Esophagus muscularis mucosa (tissue), 4 donors: ENCODE measurements around the gene CARD8. TPM values are rescaled to one million over a fixed set of nuclear protein-coding genes. Genes with fewer than 3 reads are reported as not detected.
"Not testable (repeated sequence)": the region's sequence is repeated elsewhere in the genome, so short reads cannot be mapped to it uniquely, and the experiment has no call there.

ENCODE experiments used
- DNase-seq: peaks from one replicate; pipeline ENCODE4 v3.0.0-alpha.2; 2017; ENCODE audit errors: extremely low spot score
- H3K27ac ChIP-seq, 4 donors: fragments of 200-600 bp; sonication (generic); replicated peaks in 1 of 4; 1 replicate in 3 of 4; 2 replicates in 1 of 4; pipeline ENCODE4 v1.5.1; 2016 to 2019; ENCODE audit warnings: mild to moderate bottlenecking in 1 of 4
- H3K27me3 ChIP-seq, 4 donors: fragments of 200-600 bp; sonication (generic); one replicate each; pipeline versions ENCODE4 v1.5.1 to v1.6.0; 2016 to 2019
- H3K36me3 ChIP-seq, 4 donors: fragments of 200-600 bp; sonication (generic); one replicate each; pipeline ENCODE4 v1.5.1; 2016 to 2019
- H3K4me1 ChIP-seq, 4 donors: fragments of 200-600 bp; sonication (generic); one replicate each; pipeline ENCODE4 v1.5.1; 2016 to 2019
- H3K4me3 ChIP-seq, 4 donors: fragments of 200-600 bp; sonication (generic); 1 replicate in 2 of 4; 2 replicates in 2 of 4; pipeline ENCODE4 v1.5.1; 2016 to 2019; ENCODE audit warnings: mild to moderate bottlenecking in 4 of 4, moderate library complexity in 1 of 4
- H3K9me3 ChIP-seq, 4 donors: fragments of 200-600 bp; sonication (generic); 1 replicate in 3 of 4; 2 replicates in 1 of 4; pipeline ENCODE4 v1.5.1; 2016 to 2019
- EP300 ChIP-seq: sonication (generic); formaldehyde crosslinking; IDR thresholded peaks from one replicate; pipeline ENCODE4 v1.6.1; 2017; ENCODE audit warnings: antibody characterized with exemption
- POLR2A ChIP-seq: fragments of 450-650 bp; IDR thresholded peaks from one replicate; pipeline ENCODE4 v1.6.1; 2017; ENCODE audit warnings: antibody characterized with exemption, moderate library complexity, mild to moderate bottlenecking, low read depth
- POLR2AphosphoS5 ChIP-seq, 2 donors: sonication (generic); formaldehyde crosslinking; IDR thresholded peaks; one replicate each; pipeline ENCODE4 v1.6.1; 2017; ENCODE audit warnings: antibody characterized with exemption in 2 of 2
- WGBS: methylation state at CpG from one replicate; pipeline ENCODE4 v1.1.5; 2018; 5-methylcytosine and 5-hydroxymethylcytosine counted together
- intact Hi-C: fragments of 100-400 bp; cut with DNase I; formaldehyde crosslinking; loops from one replicate; pipeline ENCODE4 v1.15.1; 2023
- total RNA-seq, 4 donors: library from RNA; depleted of rRNA; stranded (reverse); fragments of >200 nt; gene quantifications; one replicate each; pipeline versions ENCODE4 v1.1.0 to v1.2.1, GENCODE V29; 2016
- TF ChIP-seq, protein P1 (sequence below), 3 experiments: fragments of 200-600 bp in 2 of 3; fragments of 450-650 bp in 1 of 3; sonication (generic) in 2 of 3; IDR thresholded peaks; one replicate each; pipeline ENCODE4 v1.5.1; 2017 to 2019; ENCODE audit warnings: antibody characterized with exemption in 3 of 3, mild to moderate bottlenecking in 2 of 3, moderate library complexity in 1 of 3

CARD8 gene
- total RNA-seq, 4 donors from 2014 or later = 17.7 to 22.3 (median 20.9) TPM

DNA sequence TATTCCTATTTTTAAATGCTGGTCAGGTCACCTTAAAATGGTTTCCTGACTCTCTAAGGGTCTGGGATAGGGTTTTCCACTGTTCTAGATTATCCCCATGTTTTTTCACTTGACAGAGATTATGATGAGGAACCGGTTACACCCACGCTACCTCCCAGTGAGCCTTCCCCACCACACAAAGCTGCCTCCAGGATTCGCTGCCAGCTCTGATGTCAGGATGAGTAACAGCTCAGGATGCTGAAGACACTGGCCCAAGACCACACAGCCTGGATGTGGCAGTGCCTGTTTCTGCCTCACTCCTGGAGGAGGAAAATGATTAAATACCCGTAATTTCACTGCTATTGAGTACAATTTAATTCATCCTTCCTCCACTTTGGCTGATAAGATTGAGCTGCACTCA lies 37.1 kb upstream of the CARD8 start:
- DNase-seq = no peak

DNA sequence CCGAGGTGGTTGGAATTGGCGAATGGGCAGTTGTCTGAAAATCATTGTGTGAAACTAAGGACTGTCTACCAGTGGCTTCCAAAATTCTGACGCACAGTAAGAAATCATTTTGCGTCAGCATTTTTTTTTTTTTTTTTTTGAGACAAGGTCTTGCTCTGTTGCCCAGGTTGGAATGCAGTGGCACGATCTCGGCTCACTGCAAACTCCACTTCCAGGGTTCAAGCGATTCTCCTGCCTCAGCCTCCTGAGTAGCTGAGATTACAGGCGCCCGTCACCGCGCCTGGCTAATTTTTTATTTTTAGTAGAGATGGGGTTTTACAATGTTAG lies 35.7 kb upstream of the CARD8 start:
- intact Hi-C loops = loop anchor here (1.0 kb wide), 1 partner anchor 24 kb away; no protein-coding TSS in a partner anchor
- H3K36me3 ChIP-seq, H3K9me3 ChIP-seq, DNase-seq, H3K27ac ChIP-seq: not testable (repeated sequence)
- 34% methylated on average over 11 of the region's 11 CpGs for WGBS
- Histone ChIP-seq H3K27me3 (peaks cover 0 to 38% (median 0%) of the 10 kb centered on the region in 4 donors), H3K4me3 (peak overlapping the region in 3 of 4 donors; percentile 41 to 47 (median 46)), H3K4me1 (peaks cover 8 to 18% (median 17%) of the 10 kb centered on the region in 4 donors)

More for the DNA sequence above, 37.1 kb upstream of the CARD8 start:
- Histone ChIP-seq H3K4me1 (peaks cover 8 to 18% (median 17%) of the 10 kb centered on the region in 4 donors), H3K36me3 (no peaks in the 10 kb centered on the region), H3K4me3 (no peak overlapping the region), H3K27me3 (peaks cover 0 to 38% (median 0%) of the 10 kb centered on the region in 4 donors), H3K9me3 (no peaks in the 10 kb centered on the region), H3K27ac (no peak overlapping the region)
- TF ChIP-seq POLR2A (no peak), EP300 (no peak), POLR2AphosphoS5 (IDR thresholded peaks at IDR 0.05) (no peak)
- TF ChIP-seq, protein P1, sequence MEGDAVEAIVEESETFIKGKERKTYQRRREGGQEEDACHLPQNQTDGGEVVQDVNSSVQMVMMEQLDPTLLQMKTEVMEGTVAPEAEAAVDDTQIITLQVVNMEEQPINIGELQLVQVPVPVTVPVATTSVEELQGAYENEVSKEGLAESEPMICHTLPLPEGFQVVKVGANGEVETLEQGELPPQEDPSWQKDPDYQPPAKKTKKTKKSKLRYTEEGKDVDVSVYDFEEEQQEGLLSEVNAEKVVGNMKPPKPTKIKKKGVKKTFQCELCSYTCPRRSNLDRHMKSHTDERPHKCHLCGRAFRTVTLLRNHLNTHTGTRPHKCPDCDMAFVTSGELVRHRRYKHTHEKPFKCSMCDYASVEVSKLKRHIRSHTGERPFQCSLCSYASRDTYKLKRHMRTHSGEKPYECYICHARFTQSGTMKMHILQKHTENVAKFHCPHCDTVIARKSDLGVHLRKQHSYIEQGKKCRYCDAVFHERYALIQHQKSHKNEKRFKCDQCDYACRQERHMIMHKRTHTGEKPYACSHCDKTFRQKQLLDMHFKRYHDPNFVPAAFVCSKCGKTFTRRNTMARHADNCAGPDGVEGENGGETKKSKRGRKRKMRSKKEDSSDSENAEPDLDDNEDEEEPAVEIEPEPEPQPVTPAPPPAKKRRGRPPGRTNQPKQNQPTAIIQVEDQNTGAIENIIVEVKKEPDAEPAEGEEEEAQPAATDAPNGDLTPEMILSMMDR (IDR thresholded peaks at IDR 0.05) = no peak
- intact Hi-C loops = no loop called here
- 98% methylated on average over 4 of the region's 4 CpGs for WGBS

DNA sequence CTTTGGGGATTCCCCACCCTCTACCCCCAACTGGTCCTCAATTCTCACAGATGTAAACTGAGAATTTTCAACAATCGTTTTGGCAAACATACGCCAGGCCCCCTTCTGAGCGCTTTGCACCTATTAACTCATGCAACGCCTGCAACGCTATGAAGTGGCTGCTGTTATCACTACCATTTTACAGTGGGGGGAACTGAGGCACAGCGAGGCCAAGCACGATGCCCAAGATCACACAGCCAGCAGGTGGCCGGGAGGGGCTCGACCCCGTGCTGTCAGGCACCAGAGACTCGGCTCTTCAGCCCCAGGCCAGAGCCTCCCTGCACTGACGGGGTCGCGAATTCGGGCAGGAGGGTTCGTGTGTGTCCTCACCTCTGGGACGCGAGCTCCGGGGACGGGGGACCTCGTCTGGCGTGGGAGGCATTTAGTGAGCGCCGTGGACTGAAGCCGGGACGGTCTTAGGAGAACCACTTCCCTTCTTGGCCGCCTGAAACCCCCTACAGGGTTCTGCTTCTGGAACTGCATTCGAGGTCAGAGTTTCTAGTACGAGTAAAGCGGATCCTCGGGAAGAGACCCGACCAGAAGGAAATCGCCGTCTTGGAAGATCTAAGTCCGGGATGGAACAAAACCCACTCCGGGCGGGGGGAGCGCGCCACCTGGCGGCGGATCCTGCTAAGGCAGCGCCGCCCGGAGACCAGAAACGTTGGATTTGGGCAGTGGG lies 35.2 kb upstream of the CARD8 start:
- H3K9me3 ChIP-seq = peaks cover 0 to 10% (median 4%) of the 10 kb centered on the region in 4 donors
- TF ChIP-seq, protein P1 (IDR thresholded peaks at IDR 0.05) = peak; percentile 96 to 99 (median 96)
- TF ChIP-seq POLR2AphosphoS5 (IDR thresholded peaks at IDR 0.05) (peak in 1 of 2 donors; percentile 34), EP300 (no peak), POLR2A (no peak)
- 0% methylated on average over 8 of the region's 45 CpGs for WGBS
- peaks cover 0 to 38% (median 0%) of the 10 kb centered on the region in 4 donors for H3K27me3 ChIP-seq
- H3K4me3 ChIP-seq = peak overlapping the region; percentile 41 to 58 (median 46)
- peak overlapping the region in 1 of 4 donors; percentile 46 for H3K27ac ChIP-seq
- H3K4me1 ChIP-seq = peaks cover 8 to 18% (median 17%) of the 10 kb centered on the region in 4 donors
- intact Hi-C loops = loop anchor here (1.0 kb wide), 1 partner anchor 24 kb away; no protein-coding TSS in a partner anchor
- H3K36me3 ChIP-seq = peaks cover 0 to 5% (median 0%) of the 10 kb centered on the region in 4 donors
- DNase-seq = no peak

DNA sequence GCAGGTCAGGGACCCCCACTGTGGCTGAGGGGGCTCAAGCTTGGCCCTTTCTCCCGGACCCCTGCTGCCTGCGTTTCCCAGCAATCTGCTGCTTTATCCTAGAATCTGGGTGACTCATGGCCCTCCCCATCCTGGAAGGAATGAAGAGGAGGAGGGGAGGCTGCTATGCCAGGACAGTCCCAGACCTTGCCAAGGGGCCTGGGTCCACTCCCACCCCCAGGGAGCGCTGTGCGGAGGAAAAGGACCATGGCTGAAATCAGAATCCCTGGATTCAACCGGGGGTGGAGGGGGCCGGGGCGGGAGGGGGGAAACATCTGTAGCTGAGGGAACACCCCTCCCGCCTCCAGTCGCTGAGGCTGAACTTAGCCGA lies 34.7 kb upstream of the CARD8 start:
- TF ChIP-seq, protein P1 (IDR thresholded peaks at IDR 0.05) = no peak
- TF ChIP-seq EP300 (no peak), POLR2AphosphoS5 (IDR thresholded peaks at IDR 0.05) (no peak), POLR2A (no peak)
- intact Hi-C loops = no loop called here
- H3K9me3 ChIP-seq = peaks cover 0 to 10% (median 4%) of the 10 kb centered on the region in 4 donors
- H3K36me3 ChIP-seq = peaks cover 0 to 9% (median 0%) of the 10 kb centered on the region in 4 donors
- H3K4me3 ChIP-seq = peak overlapping the region; percentile 41 to 58 (median 46)
- H3K27me3 ChIP-seq = peaks cover 0 to 38% (median 0%) of the 10 kb centered on the region in 4 donors
- DNase-seq = no peak
- 18% methylated on average over 9 of the region's 10 CpGs for WGBS
- peaks cover 8 to 18% (median 17%) of the 10 kb centered on the region in 4 donors for H3K4me1 ChIP-seq
- no peak overlapping the region for H3K27ac ChIP-seq

DNA sequence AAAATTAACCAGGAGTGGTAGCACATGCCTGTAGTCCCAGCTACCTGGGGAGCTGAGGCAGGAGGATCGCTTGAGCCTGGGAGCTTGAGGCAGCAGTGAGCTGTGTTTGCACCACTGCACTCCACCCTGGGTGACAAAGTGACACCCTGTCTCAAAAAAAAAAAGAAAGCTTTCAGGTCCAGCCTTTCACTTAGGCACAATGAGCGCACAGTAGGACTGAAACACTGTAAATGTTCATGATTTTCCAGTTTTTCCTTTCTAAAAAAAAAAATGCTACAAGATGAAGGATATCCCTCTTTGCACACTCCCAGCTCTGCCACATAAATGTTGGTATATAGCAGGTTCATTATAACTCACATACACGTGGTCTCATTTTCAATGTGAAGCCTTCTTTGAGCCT lies 32.0 kb upstream of the CARD8 start:
- H3K4me1 ChIP-seq = peaks cover 8 to 18% (median 17%) of the 10 kb centered on the region in 4 donors
- no peak for TF ChIP-seq EP300
- TF ChIP-seq POLR2A = no peak
- TF ChIP-seq, protein P1 (IDR thresholded peaks at IDR 0.05) = no peak
- TF ChIP-seq POLR2AphosphoS5 (IDR thresholded peaks at IDR 0.05) = no peak
- peaks cover 0 to 21% (median 11%) of the 10 kb centered on the region in 4 donors for H3K9me3 ChIP-seq
- no peak for DNase-seq
- no peak overlapping the region for H3K27ac ChIP-seq
- intact Hi-C loops = no loop called here
- peaks cover 0 to 22% (median 0%) of the 10 kb centered on the region in 4 donors for H3K27me3 ChIP-seq
- H3K4me3 ChIP-seq = no peak overlapping the region
- 90% methylated on average over 3 of the region's 3 CpGs for WGBS
- peaks cover 0 to 24% (median 0%) of the 10 kb centered on the region in 4 donors for H3K36me3 ChIP-seq
